GM12865 (cell line): Measurements from ENCODE around the gene OR52E2.

Source experiments
- DNase-seq: peaks from one replicate; pipeline ENCODE4 v3.0.0; 2010; ENCODE audit warnings: low read depth
- H3K4me3 ChIP-seq: 2 replicates; pipeline ENCODE4 v1.5.1; 2011; ENCODE audit warnings: mild to moderate bottlenecking, low read depth, low read length, control low read depth
- TF ChIP-seq, protein P1 (sequence below): IDR thresholded peaks from 2 replicates; pipeline ENCODE4 v1.5.1; 2011; ENCODE audit warnings: low read length, control low read depth, low read depth, inconsistent platforms; ENCODE audit not compliant: insufficient read depth; ENCODE audit errors: missing control alignments

OR52E2 gene

DNA sequence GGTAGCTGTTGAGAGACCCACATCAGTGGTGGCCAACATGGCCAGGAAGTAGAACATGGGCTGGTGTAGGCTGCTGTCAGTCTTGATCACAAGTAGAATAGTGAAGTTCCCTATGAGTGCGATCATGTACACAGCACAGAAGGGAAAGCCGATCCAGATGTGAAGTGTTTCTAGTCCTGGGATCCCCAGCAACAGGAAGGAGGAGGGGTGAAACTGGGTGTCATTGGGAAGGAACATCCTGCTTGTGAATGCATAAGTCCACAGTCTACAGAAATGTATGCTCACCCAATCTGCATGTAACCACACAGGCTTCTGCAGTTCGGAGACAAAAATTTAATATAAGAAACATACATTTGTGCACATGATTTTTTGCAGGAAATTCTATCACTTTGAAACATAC is at the start of gene OR52E2:
OR52E2 (minus strand) TSS at position 237 of the 400 bp plus-strand sequence; CDS start at position 237, 0 bp downstream.
- TF ChIP-seq, protein P1, sequence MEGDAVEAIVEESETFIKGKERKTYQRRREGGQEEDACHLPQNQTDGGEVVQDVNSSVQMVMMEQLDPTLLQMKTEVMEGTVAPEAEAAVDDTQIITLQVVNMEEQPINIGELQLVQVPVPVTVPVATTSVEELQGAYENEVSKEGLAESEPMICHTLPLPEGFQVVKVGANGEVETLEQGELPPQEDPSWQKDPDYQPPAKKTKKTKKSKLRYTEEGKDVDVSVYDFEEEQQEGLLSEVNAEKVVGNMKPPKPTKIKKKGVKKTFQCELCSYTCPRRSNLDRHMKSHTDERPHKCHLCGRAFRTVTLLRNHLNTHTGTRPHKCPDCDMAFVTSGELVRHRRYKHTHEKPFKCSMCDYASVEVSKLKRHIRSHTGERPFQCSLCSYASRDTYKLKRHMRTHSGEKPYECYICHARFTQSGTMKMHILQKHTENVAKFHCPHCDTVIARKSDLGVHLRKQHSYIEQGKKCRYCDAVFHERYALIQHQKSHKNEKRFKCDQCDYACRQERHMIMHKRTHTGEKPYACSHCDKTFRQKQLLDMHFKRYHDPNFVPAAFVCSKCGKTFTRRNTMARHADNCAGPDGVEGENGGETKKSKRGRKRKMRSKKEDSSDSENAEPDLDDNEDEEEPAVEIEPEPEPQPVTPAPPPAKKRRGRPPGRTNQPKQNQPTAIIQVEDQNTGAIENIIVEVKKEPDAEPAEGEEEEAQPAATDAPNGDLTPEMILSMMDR: no peak
- H3K4me3 ChIP-seq: no peak within 1 kb of the TSS
- DNase-seq: no peak

DNA sequence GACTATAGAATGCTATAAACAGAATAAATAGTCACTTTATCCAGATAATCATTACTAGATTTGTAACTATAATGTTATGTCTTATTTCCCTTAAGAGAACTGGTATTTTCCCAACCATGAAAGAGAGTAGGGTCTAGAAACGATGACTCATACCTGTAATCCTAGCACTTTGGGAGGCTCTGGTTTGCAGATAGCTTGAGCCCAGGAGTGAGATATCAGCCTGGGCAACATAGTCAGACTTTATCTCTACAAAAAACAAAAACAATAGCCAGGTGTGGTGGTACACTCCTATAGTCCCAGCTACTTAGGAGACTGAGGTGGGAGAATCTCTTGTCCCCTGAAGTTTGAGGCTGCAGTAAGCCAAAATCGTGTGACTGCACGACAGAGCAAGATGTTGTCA is 47.9 kb upstream of the OR52E2 start:
- TF ChIP-seq, protein P1: no peak
- no peak for DNase-seq
- no peak overlapping the region for H3K4me3 ChIP-seq

DNA sequence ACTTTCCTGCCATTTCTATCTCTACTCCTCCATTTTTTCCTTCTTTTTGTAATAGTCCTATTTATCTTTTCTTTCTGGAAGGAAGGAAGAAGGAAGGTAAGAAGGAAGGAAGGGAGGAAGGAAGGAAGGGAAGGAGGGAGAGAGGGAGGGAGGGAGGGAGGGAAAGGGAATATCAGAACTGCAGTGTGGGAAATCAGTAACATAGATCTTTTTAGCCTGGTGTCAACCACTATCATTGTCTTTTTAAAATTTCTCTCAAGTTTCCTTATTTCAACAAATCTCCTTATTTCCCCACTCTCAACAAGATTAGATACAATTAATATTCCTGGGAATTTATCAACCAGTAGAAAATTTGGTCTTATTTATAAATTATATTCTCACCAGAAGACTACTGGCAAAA is 43.6 kb upstream of the OR52E2 start:
- TF ChIP-seq, protein P1: no peak

DNA sequence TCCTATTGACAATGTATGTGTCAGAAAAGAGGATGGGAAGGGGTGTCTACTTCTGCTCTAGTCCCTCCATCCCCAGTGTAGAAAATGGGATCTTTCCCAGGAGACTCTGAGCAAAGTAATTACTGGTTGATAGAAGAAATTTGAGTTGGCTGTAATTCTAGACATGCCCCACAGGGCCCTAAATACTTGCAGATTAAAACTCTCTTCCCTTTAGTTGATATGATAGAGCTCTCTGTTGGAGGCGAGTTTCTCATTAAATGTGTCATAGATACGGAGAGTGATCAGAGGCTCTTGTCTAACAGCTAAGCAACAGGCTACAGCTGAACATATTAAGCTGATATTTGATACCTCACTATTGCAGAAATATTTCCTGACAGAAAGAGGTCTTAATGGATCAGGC is 42.8 kb upstream of the OR52E2 start:
- TF ChIP-seq, protein P1: no peak
- no peak for DNase-seq
- no peak overlapping the region for H3K4me3 ChIP-seq

More for the DNA sequence above, 43.6 kb upstream of the OR52E2 start:
- no peak for DNase-seq
- no peak overlapping the region for H3K4me3 ChIP-seq

DNA sequence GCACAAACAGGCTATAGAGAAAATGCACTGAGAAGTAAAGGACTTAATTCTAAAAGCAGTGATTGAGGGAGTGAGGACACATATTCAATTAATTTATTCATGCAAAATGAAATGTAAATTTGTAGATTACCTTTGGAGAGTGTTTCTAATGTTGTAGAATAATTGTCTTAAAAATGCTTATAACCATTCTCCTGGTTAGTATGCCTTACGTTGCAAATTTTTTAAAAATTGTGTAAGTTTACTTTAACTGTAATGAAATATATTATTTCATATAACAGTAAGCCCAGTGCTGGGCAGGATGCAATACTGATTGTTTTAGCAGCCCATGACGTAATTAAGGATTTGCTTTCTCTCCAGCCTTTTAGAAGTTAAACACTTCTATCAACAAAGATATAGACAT is 36.6 kb upstream of the OR52E2 start:
- DNase-seq: no peak
- TF ChIP-seq, protein P1: no peak
- H3K4me3 ChIP-seq: no peak overlapping the region

DNA sequence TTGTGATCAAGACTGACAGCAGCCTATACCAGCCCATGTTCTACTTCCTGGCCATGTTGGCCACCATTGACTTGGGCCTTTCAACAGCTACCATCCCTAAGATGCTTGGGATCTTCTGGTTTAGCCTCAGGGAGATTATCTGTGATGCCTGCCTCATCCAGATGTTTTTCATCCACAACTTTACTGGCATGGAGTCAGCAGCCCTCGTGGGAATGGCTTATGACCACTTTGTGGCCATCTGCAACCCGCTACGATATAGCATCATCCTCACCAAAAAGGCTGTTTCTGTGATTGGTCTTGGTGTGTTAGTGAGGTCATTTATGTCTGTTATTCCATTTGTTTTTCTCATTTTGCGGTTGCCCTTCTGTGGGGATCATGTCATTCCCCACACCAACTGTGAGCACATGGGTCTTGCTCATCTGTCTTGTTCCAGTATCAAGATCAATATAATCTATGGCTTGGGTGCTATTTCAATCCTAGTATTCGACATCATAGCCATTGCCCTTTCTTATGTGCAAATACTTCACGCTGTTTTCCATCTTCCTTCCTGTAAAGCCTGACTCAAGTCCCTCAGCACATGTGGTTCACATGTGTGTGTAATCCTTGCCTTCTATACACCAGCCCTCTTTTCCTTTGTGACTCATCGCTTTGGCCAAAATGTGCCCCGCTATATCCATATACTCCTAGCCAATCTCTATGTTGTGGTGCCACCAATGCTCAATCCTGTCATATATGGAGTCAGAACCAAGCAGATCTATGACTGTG is 33.6 kb upstream of the OR52E2 start:
- no peak for DNase-seq
- TF ChIP-seq, protein P1: no peak
- no peak overlapping the region for H3K4me3 ChIP-seq

DNA sequence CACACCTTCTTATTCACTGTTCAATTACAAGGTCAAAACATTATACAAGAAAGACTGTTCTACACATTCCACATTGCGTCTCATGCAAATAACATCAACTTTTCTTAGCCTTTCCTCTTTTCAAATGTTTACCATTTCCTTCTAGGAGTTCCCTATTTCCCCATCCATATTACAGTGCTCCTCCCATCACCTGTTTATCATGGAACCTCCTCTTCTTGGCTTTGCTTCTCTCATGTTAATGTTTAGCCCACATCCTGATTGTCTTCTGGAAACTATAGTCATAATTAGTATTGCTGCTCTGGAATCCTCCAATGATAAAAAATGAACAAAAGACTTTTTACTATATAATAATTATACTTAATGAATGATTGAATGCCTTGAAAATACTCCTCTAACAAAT is 31.2 kb upstream of the OR52E2 start:
- TF ChIP-seq, protein P1: no peak
- no peak for DNase-seq
- H3K4me3 ChIP-seq: no peak overlapping the region
